ENCODE measurements around the gene RNF224. TPM values are rescaled to one million over a fixed set of nuclear protein-coding genes. Genes with fewer than 3 reads are reported as not detected.

Gene RNF224
- total RNA-seq, 1 experiment from 2014 or later, result 0.27 TPM

- Mint-ChIP-seq H3K27ac (ENCODE audit: unreplicated experiment) (peak overlapping the region; percentile 39), H3K4me3 (ENCODE audit: unreplicated experiment) (peak overlapping the region; percentile 76), H3K9me3 (ENCODE audit: unreplicated experiment) (no peaks in the 10 kb centered on the region), H3K27me3 (ENCODE audit: insufficient read depth, unreplicated experiment) (no peaks in the 10 kb centered on the region), H3K4me1 (ENCODE audit: low read depth, unreplicated experiment) (peaks cover 8% of the 10 kb centered on the region), H3K36me3 (ENCODE audit: insufficient read depth, unreplicated experiment) (peaks cover 20% of the 10 kb centered on the region)
- Histone ChIP-seq H3K36me3 (ENCODE audit: control insufficient read depth, insufficient read depth, low read length) (no peaks in the 10 kb centered on the region), H3K27me3 (replicated peaks; ENCODE audit: control insufficient read depth, insufficient read depth, low read length) (no peaks in the 10 kb centered on the region), H3K4me1 (peaks cover 32% of the 10 kb centered on the region), H3K4me3 (ENCODE audit: low read depth, low read length) (peak overlapping the region; percentile 49), H3K9me3 (no peaks in the 10 kb centered on the region)
- CTCF ChIA-PET, result interaction anchor here (0.6 to 2.0 kb wide), 4 partner anchors 10 to 67 kb away, joined by 3 to 12 read pairs (median 4); partner anchors contain the start of genes ANAPC2 and SSNA1
- POLR2A ChIA-PET, result interaction anchor here (0.5 to 1.4 kb wide), 3 partner anchors 10 to 42 kb away, joined by 3 to 5 read pairs (median 4); no protein-coding TSS in a partner anchor
- intact Hi-C loops (cut with micrococcal nuclease; ENCODE audit: unreplicated experiment), result no loop called here
- TF ChIP-seq CTCF (IDR thresholded peaks at IDR 0.05; ENCODE audit: insufficient read depth in 1 of 2, low read depth in 1 of 2, low read length in 1 of 2, severe bottlenecking in 1 of 2, unreplicated experiment in 1 of 2), result no peak
- no peak for DNase-seq
- BruUV-seq (replicated peaks), result no TSS peak
Measured at GRCh38 chr9:137198902-137199283, 28.4 kb upstream of the RNF224 start.

- Mint-ChIP-seq H3K4me3 (ENCODE audit: unreplicated experiment) (peak overlapping the region; percentile 76), H3K9me3 (ENCODE audit: unreplicated experiment) (no peaks in the 10 kb centered on the region), H3K36me3 (ENCODE audit: insufficient read depth, unreplicated experiment) (peaks cover 20% of the 10 kb centered on the region), H3K4me1 (ENCODE audit: low read depth, unreplicated experiment) (peaks cover 8% of the 10 kb centered on the region), H3K27me3 (ENCODE audit: insufficient read depth, unreplicated experiment) (no peaks in the 10 kb centered on the region), H3K27ac (ENCODE audit: unreplicated experiment) (peak overlapping the region; percentile 39)
- Histone ChIP-seq H3K4me3 (ENCODE audit: low read depth, low read length) (peak overlapping the region; percentile 49), H3K36me3 (ENCODE audit: control insufficient read depth, insufficient read depth, low read length) (no peaks in the 10 kb centered on the region), H3K4me1 (peaks cover 39% of the 10 kb centered on the region), H3K27me3 (replicated peaks; ENCODE audit: control insufficient read depth, insufficient read depth, low read length) (no peaks in the 10 kb centered on the region), H3K9me3 (no peaks in the 10 kb centered on the region)
- BruUV-seq (replicated peaks), result TSS peak; percentile 14
- intact Hi-C loops (cut with micrococcal nuclease; ENCODE audit: unreplicated experiment), result loop anchor here (1.0 to 5.0 kb wide), 3 partner anchors 10 to 38 kb away; no protein-coding TSS in a partner anchor
- TF ChIP-seq CTCF (IDR thresholded peaks at IDR 0.05; ENCODE audit: insufficient read depth in 1 of 2, low read depth in 1 of 2, low read length in 1 of 2, severe bottlenecking in 1 of 2, unreplicated experiment in 1 of 2), result no peak
- ChIA-PET POLR2A (interaction anchor here (0.5 to 2.0 kb wide), 2 partner anchors 10 to 41 kb away, joined by 3 to 21 read pairs; partner anchors contain the start of genes ANAPC2 and SSNA1), CTCF (interaction anchor here (0.6 to 2.0 kb wide), 3 partner anchors 10 to 68 kb away, joined by 3 to 12 read pairs (median 4); partner anchors contain the start of genes ANAPC2 and SSNA1)
- no peak for DNase-seq
Measured at GRCh38 chr9:137199411-137200121, 27.7 kb upstream of the RNF224 start.

GRCh38 chr9:137200311-137201204 lies 26.7 kb upstream of the RNF224 start, which contains the start of gene TPRN:
Gene TPRN (minus strand): TSS chr9:137200741. CDS start chr9:137200711, 30 bp downstream.
- ChIA-PET CTCF (interaction anchor here (0.7 to 1.2 kb wide), 10 partner anchors 10 to 154 kb away, joined by 3 to 12 read pairs (median 4); partner anchors contain the start of genes ANAPC2, SSNA1 and TUBB4B), POLR2A (interaction anchor here (0.5 to 2.0 kb wide), 14 partner anchors 8 to 401 kb away, joined by 3 to 21 read pairs (median 4); partner anchors contain the start of genes ANAPC2, EXD3, MAN1B1 and NOXA1)
- no peak for TF ChIP-seq CTCF (IDR thresholded peaks at IDR 0.05; ENCODE audit: insufficient read depth in 1 of 2, low read depth in 1 of 2, low read length in 1 of 2, severe bottlenecking in 1 of 2, unreplicated experiment in 1 of 2)
- DNase-seq, result peak; percentile 100
- H3K4me3 Mint-ChIP-seq (ENCODE audit: unreplicated experiment), result peak within 1 kb of the TSS; percentile 78
- no peaks in the 10 kb centered on the region for H3K36me3 ChIP-seq (ENCODE audit: control insufficient read depth, insufficient read depth, low read length)
- H3K9me3 Mint-ChIP-seq (ENCODE audit: unreplicated experiment), result no peaks in the 10 kb centered on the region
- H3K9me3 ChIP-seq, result no peaks in the 10 kb centered on the region
- H3K27me3 ChIP-seq (replicated peaks; ENCODE audit: control insufficient read depth, insufficient read depth, low read length), result no peaks in the 10 kb centered on the region
- peak within 1 kb of the TSS; percentile 80 for H3K4me3 ChIP-seq (ENCODE audit: low read depth, low read length)
- BruUV-seq (replicated peaks), result no TSS peak
- no peaks in the 10 kb centered on the region for H3K27me3 Mint-ChIP-seq (ENCODE audit: insufficient read depth, unreplicated experiment)
- H3K4me1 Mint-ChIP-seq (ENCODE audit: low read depth, unreplicated experiment), result peaks cover under 1% of the 10 kb centered on the region
- peak within 1 kb of the TSS; percentile 64 for H3K27ac Mint-ChIP-seq (ENCODE audit: unreplicated experiment)
- intact Hi-C loops (cut with micrococcal nuclease; ENCODE audit: unreplicated experiment), result loop anchor here (1.0 to 5.0 kb wide), 3 partner anchors 11 to 37 kb away; no protein-coding TSS in a partner anchor
- peaks cover 37% of the 10 kb centered on the region for H3K4me1 ChIP-seq
- H3K36me3 Mint-ChIP-seq (ENCODE audit: insufficient read depth, unreplicated experiment), result peaks cover 28% of the 10 kb centered on the region

Measured in Caco-2 (cell line).